Stimulated activated CD8-positive, alpha-beta memory T cell treated with anti-CD3 and anti-CD28 coated beads, Interleukin-4, amount 100 ng/mL, for 48 hours (primary cell): ENCODE measurements around the gene ANKRD33.

Experiments used
- DNase-seq: peaks from one replicate; pipeline ENCODE4 v3.0.0-alpha.2; 2020

Gene ANKRD33

DNA sequence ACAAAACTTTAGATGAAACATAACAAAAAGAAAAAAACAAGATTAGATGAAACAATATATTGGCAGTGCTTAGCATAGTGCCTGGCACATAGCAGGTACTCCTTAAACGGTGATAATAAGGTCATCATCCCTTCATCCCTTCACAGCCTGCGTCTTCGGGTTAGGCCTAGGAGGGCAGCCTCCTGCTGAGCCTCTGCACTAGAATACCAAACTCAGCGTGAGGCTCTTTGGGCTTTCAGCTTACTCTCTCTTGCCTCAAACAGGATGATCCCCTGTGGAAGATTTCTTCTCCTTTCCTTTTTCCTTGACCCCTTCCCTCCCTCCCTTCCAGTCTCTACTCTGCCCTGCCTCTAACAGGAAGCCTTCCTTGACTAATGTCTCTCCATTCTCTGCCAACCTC, 25.0 kb upstream of the ANKRD33 start:
- DNase-seq: no peak

DNA sequence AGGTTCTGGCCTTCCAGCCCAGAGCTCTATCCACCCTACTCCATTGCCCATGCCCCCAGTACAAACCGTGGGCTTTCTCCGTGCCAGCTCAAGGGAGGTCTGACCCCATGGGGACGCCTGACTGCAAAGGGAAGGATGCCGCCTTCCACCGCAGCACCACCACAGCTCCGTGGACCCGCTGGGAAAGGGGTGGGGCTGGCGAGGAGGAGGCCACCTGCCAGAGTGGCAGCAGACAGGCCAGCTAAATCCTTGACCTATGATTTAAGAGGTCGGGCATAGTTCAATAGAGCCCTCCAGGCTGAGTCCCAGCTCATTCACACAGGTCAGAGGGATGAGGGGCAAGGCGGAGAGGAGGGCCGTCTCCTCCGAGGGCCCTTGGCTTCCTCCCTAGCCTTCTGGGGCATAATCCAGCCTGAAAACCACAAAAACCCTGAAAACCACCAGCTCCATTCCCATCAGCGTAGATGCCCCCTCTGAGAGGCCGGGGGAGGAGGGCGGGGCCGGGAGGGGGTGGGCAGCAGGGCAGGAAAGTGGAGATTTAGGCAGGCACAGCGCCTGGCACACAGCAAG, 24.5 kb upstream of the ANKRD33 start:
- no peak for DNase-seq

- peak; percentile 42 for DNase-seq
Observed at GRCh38 chr12:51863933-51864832, 23.7 kb upstream of the ANKRD33 start.

- no peak for DNase-seq
Observed at GRCh38 chr12:51864833-51865670, 22.9 kb upstream of the ANKRD33 start.

DNA sequence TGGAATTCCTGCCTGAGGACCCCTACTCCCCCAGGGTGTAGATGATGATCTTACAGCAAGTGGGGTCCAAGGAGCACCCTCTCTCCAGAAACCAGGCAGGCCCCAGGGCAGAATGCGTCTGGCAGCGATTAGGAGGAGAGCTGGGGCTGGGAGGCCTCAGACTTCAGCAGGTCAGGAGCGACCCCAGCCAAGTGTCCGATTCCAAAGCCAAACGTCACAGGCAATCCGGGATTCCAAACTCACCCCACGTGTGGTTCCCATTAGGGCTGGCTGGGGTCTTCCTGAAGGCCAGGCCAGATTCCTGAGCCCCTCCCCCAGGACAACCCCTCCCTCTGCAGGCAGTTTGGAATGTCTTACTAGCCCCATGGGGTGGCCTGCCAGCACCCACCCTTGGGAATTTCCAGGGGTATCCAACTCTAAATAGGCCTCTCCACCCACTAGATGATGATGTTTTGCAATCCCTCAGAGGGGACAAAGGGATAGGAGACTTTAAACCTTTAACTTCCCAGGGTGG, 22.1 kb upstream of the ANKRD33 start:
- DNase-seq: no peak

GRCh38 chr12:51866324-51866723, 21.6 kb upstream of the ANKRD33 start:
- no peak for DNase-seq

GRCh38 chr12:51866762-51867161, 21.1 kb upstream of the ANKRD33 start:
- no peak for DNase-seq

DNA sequence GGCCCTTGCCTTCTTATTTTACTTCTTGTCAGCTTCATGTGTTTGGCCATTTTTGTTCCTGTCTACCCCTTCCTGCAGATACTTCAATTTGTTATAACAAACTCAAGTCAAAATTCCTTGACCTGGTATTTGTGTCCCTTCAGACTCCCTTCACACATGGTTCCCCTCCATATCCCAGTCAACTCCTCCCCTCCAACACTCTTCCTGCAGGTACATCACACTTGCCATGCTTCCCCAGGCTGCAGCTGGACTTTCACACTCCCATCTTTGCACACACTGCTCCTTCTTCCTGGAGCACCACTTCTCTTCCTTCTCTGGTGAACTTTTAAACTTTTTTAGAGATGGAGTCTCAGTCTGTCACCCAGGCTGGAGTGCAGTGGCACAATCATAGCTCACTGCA, 20.5 kb upstream of the ANKRD33 start:
- DNase-seq: no peak

DNA sequence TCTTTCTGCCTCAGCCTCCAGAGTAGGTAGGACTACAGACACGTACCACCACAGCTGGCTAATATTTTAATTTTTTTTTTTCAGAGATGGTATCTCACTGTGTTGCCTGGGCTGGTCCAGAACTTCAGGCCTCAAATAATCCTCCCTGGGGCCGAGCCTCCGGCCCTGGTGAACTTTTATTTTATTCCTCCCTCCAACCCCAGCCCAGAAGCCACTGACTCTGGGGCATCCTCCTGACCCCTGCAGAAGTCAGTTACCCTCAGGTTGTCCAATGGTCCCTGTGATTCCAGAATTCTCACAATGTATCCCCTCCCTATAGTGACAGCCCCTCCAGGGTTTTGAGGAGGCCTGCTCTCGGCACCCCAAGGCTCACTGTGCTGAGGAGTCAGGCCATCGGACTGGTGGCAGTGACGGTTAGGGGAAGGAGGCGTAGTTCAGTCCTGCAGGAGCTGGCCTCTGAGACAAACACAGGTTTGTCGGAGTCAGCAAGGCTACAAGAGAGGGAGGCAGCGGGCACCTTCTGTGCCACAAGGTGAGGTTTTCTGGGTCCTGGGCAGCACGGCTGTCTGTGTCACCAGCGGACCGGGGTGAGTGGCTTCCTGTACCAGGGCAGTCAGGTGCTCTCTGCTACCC, 20.0 kb upstream of the ANKRD33 start:
- no peak for DNase-seq

DNA sequence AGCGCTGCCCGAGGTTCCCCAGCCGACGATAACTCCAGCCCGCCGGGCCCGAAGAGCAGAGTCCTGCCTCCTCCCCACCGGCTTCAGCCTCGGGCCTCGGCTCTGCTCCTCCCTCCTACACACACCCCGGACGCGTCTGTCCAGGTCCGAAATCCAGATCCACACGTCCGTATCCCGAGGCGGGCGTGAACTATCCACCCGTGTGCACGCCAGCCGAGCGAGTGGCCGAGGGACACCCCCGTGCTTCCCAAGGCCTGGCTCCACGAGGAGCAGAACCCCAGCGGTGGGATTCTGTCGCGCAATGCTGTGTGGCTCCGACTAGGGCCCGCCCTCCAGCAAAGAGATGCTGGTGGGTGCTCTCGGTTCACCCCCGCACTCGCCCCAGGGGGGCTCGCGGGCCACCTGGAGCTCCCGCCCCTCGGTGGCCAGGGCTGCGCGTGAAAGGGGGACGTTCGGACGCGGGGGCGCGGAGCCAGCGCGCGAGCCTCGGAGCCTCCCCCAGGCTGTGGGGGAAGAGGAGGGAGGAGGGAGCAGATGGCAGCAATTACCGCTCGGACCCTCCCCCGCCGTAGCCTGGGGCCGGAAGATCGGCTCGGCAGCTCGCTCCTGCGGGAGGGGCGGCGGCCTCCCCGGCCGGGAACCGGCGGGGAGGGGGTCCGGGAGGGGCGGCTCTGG, 18.9 kb upstream of the ANKRD33 start:
- DNase-seq: no peak

GRCh38 chr12:51869496-51869865, 18.4 kb upstream of the ANKRD33 start:
- DNase-seq: no peak

- DNase-seq: no peak
Observed at GRCh38 chr12:51869931-51870330, 18.0 kb upstream of the ANKRD33 start.

- DNase-seq: no peak
Observed at GRCh38 chr12:51870504-51870903, 17.4 kb upstream of the ANKRD33 start.

- no peak for DNase-seq
Observed at GRCh38 chr12:51871126-51871525, 16.8 kb upstream of the ANKRD33 start.

GRCh38 chr12:51871918-51872688, 15.8 kb upstream of the ANKRD33 start:
- no peak for DNase-seq

DNA sequence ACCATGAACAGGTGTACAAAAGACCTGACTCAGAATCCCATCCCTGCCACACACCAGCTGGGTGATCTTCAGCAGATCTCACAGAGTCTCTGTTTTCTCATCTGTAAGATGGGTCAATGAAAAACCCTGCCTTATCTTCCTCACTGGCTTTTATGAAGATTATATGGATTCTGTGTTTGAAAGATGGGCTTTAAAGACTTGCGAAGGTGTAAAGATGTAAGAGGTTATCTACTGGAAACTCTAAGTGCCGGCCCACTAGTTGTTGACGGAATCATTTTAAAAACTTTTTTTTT, 15.3 kb upstream of the ANKRD33 start:
- DNase-seq: no peak

DNA sequence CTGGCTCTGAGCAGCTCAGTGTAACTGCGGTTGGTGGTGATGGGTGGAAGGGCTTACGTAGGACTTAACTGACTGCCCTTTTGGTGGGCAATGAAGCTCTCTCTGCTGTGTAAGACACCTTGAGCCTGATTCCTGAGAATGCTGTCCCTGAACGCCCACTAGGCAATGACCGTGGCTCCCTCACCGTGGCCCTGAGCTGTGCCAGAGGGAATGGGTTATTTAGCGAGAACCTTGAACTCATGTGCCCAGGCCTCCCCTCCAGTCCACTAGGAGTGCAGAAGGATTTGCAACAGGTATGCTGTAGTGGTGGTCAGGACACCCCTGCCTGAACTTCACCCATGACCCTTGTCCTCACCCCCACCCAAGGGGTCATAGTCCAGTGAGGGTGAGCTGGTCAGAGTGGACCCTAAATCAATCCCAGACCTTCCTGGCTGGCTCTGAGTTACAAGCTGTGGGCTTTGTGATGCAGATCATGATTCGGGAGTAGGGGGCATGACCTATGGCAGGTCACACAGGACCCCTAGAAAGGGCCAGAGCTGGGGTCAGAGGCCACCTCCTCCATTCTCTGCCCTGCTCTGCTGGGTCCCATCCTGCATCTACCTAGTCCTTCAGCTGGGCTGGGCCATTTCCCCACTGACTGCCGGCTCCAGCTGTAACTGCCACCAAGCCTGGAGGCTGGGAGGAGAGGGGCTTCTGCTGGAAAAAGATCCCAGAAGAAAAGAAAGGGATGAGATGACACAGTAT, 14.5 kb upstream of the ANKRD33 start:
- no peak for DNase-seq

- no peak for DNase-seq
Observed at GRCh38 chr12:51874000-51874399, 13.9 kb upstream of the ANKRD33 start.

- DNase-seq: no peak
Observed at GRCh38 chr12:51874486-51874885, 13.4 kb upstream of the ANKRD33 start.

- DNase-seq: no peak
Observed at GRCh38 chr12:51879102-51879501, 8.8 kb upstream of the ANKRD33 start.

DNA sequence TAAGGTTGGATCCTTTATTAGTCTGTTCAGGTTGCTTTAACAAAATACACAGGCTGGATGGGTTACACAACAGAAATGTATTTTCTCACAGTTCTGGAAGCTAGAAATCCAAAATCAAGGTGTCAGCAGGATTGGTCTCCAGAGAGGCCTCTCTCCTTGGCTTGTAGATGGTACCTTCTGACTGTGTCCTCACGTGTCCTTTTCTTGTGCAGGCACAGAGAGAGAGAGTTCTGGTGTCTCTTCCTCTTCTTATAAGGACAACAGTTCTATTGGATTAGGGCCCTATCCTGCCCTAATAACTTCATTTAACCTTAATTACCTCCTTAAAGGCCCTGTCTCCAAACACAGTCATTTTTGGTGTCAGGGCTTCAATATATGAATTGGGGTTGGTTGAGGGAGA, 4.6 kb upstream of the ANKRD33 start:
- no peak for DNase-seq
